Stomach smooth muscle (tissue), 2 donors: Measurements from ENCODE around the gene RHOJ.

ENCODE experiments used
- H3K27ac ChIP-seq: one replicate; pipeline ENCODE4 v1.7.0; 2013; ENCODE audit warnings: mild to moderate bottlenecking, low read length, inconsistent platforms
- H3K27me3 ChIP-seq, 2 donors: one replicate each; pipeline ENCODE4 v1.7.0; 2013; ENCODE audit warnings: low read length in 2 of 2; ENCODE audit not compliant: insufficient read depth in 2 of 2, control insufficient read depth in 1 of 2
- H3K36me3 ChIP-seq, 2 donors: one replicate each; pipeline ENCODE4 v1.7.0; 2013; ENCODE audit warnings: low read length in 2 of 2; ENCODE audit not compliant: control insufficient read depth in 2 of 2, insufficient read depth in 2 of 2
- H3K4me1 ChIP-seq: one replicate; pipeline ENCODE4 v1.7.0; 2013; ENCODE audit warnings: low read length; ENCODE audit not compliant: control insufficient read depth, insufficient read depth
- H3K4me3 ChIP-seq, 2 donors: one replicate each; pipeline ENCODE4 v1.7.0; 2013; ENCODE audit warnings: low read length in 2 of 2
- H3K9ac ChIP-seq, 2 donors: one replicate each; pipeline ENCODE4 v1.7.0; 2013; ENCODE audit warnings: low read length in 2 of 2, mild to moderate bottlenecking in 1 of 2
- H3K9me3 ChIP-seq, 2 donors: one replicate each; pipeline ENCODE4 v1.7.0; 2013; ENCODE audit warnings: low read length in 2 of 2; ENCODE audit not compliant: control insufficient read depth in 2 of 2
- donor health status: healthy.
- donor health status: Pancreatic carcinoma.

RHOJ gene

GRCh38 chr14:63205044-63205575, 867 bp downstream of the RHOJ start:
- peak overlapping the region; percentile 91 to 96 for H3K9ac ChIP-seq
- H3K4me1 ChIP-seq: no peaks in the 10 kb centered on the region
- H3K4me3 ChIP-seq: peak overlapping the region; percentile 84 to 96
- no peaks in the 10 kb centered on the region for H3K9me3 ChIP-seq
- no peaks in the 10 kb centered on the region for H3K27me3 ChIP-seq
- H3K27ac ChIP-seq: peak overlapping the region; percentile 94
- H3K36me3 ChIP-seq: no peaks in the 10 kb centered on the region

GRCh38 chr14:63205866-63206265, 1.6 kb downstream of the RHOJ start:
- no peaks in the 10 kb centered on the region for H3K36me3 ChIP-seq
- no peaks in the 10 kb centered on the region for H3K4me1 ChIP-seq
- H3K9me3 ChIP-seq: no peaks in the 10 kb centered on the region
- no peaks in the 10 kb centered on the region for H3K27me3 ChIP-seq
- H3K4me3 ChIP-seq: peak overlapping the region; percentile 84 to 96
- H3K27ac ChIP-seq: no peak overlapping the region
- peak overlapping the region; percentile 30 to 96 for H3K9ac ChIP-seq

GRCh38 chr14:63209160-63209559, 4.9 kb downstream of the RHOJ start:
- Histone ChIP-seq H3K27ac (no peak overlapping the region), H3K36me3 (peaks cover 6 to 10% of the 10 kb centered on the region in 2 donors), H3K27me3 (no peaks in the 10 kb centered on the region), H3K9me3 (no peaks in the 10 kb centered on the region), H3K9ac (no peak overlapping the region), H3K4me1 (no peaks in the 10 kb centered on the region), H3K4me3 (no peak overlapping the region)

GRCh38 chr14:63210812-63211211, 6.6 kb downstream of the RHOJ start:
- no peaks in the 10 kb centered on the region for H3K4me1 ChIP-seq
- no peaks in the 10 kb centered on the region for H3K9me3 ChIP-seq
- no peak overlapping the region for H3K4me3 ChIP-seq
- no peak overlapping the region for H3K9ac ChIP-seq
- peaks cover 6 to 10% of the 10 kb centered on the region in 2 donors for H3K36me3 ChIP-seq
- H3K27ac ChIP-seq: no peak overlapping the region
- no peaks in the 10 kb centered on the region for H3K27me3 ChIP-seq

- Histone ChIP-seq H3K36me3 (peaks cover 6 to 10% of the 10 kb centered on the region in 2 donors), H3K9me3 (no peaks in the 10 kb centered on the region), H3K4me1 (no peaks in the 10 kb centered on the region), H3K9ac (no peak overlapping the region), H3K27me3 (no peaks in the 10 kb centered on the region), H3K4me3 (no peak overlapping the region), H3K27ac (no peak overlapping the region)
These were observed 8.0 kb downstream of the RHOJ start for GRCh38 chr14:63212209-63212608.

- H3K9ac ChIP-seq: no peak overlapping the region
- H3K4me3 ChIP-seq: no peak overlapping the region
- peaks cover 6 to 10% of the 10 kb centered on the region in 2 donors for H3K36me3 ChIP-seq
- H3K9me3 ChIP-seq: no peaks in the 10 kb centered on the region
- H3K27me3 ChIP-seq: no peaks in the 10 kb centered on the region
- H3K4me1 ChIP-seq: no peaks in the 10 kb centered on the region
- no peak overlapping the region for H3K27ac ChIP-seq
These were observed 8.7 kb downstream of the RHOJ start for GRCh38 chr14:63212776-63213500.

GRCh38 chr14:63214417-63215196, 10.4 kb downstream of the RHOJ start:
- H3K27me3 ChIP-seq: no peaks in the 10 kb centered on the region
- H3K4me3 ChIP-seq: no peak overlapping the region
- H3K4me1 ChIP-seq: no peaks in the 10 kb centered on the region
- peaks cover 6 to 10% of the 10 kb centered on the region in 2 donors for H3K36me3 ChIP-seq
- H3K9me3 ChIP-seq: no peaks in the 10 kb centered on the region
- H3K9ac ChIP-seq: no peak overlapping the region
- H3K27ac ChIP-seq: no peak overlapping the region

- no peak overlapping the region for H3K27ac ChIP-seq
- H3K4me1 ChIP-seq: peaks cover 7% of the 10 kb centered on the region
- no peaks in the 10 kb centered on the region for H3K36me3 ChIP-seq
- H3K9ac ChIP-seq: no peak overlapping the region
- H3K9me3 ChIP-seq: no peaks in the 10 kb centered on the region
- H3K4me3 ChIP-seq: no peak overlapping the region
- no peaks in the 10 kb centered on the region for H3K27me3 ChIP-seq
These were observed 16.3 kb downstream of the RHOJ start for GRCh38 chr14:63220526-63220925.

- no peak overlapping the region for H3K9ac ChIP-seq
- no peaks in the 10 kb centered on the region for H3K27me3 ChIP-seq
- H3K4me1 ChIP-seq: peaks cover 7% of the 10 kb centered on the region
- no peaks in the 10 kb centered on the region for H3K9me3 ChIP-seq
- peak overlapping the region in 1 of 2 donors; percentile 0 for H3K4me3 ChIP-seq
- H3K36me3 ChIP-seq: no peaks in the 10 kb centered on the region
- peak overlapping the region; percentile 46 for H3K27ac ChIP-seq
These were observed 19.4 kb downstream of the RHOJ start for GRCh38 chr14:63223596-63223995.

- peaks cover 7% of the 10 kb centered on the region for H3K4me1 ChIP-seq
- H3K27ac ChIP-seq: peak overlapping the region; percentile 46
- H3K9me3 ChIP-seq: no peaks in the 10 kb centered on the region
- H3K9ac ChIP-seq: no peak overlapping the region
- H3K27me3 ChIP-seq: no peaks in the 10 kb centered on the region
- H3K36me3 ChIP-seq: no peaks in the 10 kb centered on the region
- H3K4me3 ChIP-seq: peak overlapping the region; percentile 0 to 35
These were observed 20.0 kb downstream of the RHOJ start for GRCh38 chr14:63224196-63224595.
